Thyroid gland (tissue), 4 donors: ENCODE data around the gene SMG9.

Source experiments
- CTCF ChIP-seq, 6 experiments: fragments of 200-600 bp in 3 of 6; fragments of 450-650 bp in 3 of 6; sonication (generic) in 3 of 6; IDR thresholded peaks; one replicate each; pipeline ENCODE4 v1.5.1; 2016 to 2019; ENCODE audit warnings: antibody characterized with exemption in 6 of 6, mild to moderate bottlenecking in 2 of 6, inconsistent platforms in 1 of 6, moderate library complexity in 1 of 6
- POLR2A ChIP-seq, 2 donors: fragments of 450-650 bp; IDR thresholded peaks; one replicate each; pipeline ENCODE4 v1.6.1; 2017; ENCODE audit warnings: antibody characterized with exemption in 2 of 2, mild to moderate bottlenecking in 2 of 2, moderate library complexity in 1 of 2

- TF ChIP-seq CTCF (IDR thresholded peaks at IDR 0.05), result no peak
- TF ChIP-seq POLR2A (IDR thresholded peaks at IDR 0.05), result no peak
Observed at GRCh38 chr19:43768273-43769050, 13.7 kb upstream of the SMG9 start.
